Astrocyte of the spinal cord (primary cell): ENCODE measurements around the gene CDC42BPA.
A peak's percentile ranks its signal among the peaks of the same experiment; 100 is the strongest.
"Not testable (repeated sequence)": the region's sequence is repeated elsewhere in the genome, so short reads cannot be mapped to it uniquely, and the experiment has no call there.

Experiments
- DNase-seq: peaks from one replicate; pipeline ENCODE4 v3.0.0; 2011; ENCODE audit warnings: low read depth, low spot score
- H3K4me3 ChIP-seq: 2 replicates; pipeline ENCODE4 v1.5.1; 2011; ENCODE audit warnings: low read depth, mild to moderate bottlenecking, low read length, moderate library complexity
- CTCF ChIP-seq: IDR thresholded peaks from 2 replicates; pipeline ENCODE4 v1.5.1; 2012; ENCODE audit warnings: low read depth, mild to moderate bottlenecking, low read length, inconsistent platforms
- in situ Hi-C: cut with HindIII; loops from 2 replicates; pipeline ENCODE4 v1.10.0; 2017; ENCODE audit warnings: low sequenced_read_pairs

CDC42BPA gene

DNA sequence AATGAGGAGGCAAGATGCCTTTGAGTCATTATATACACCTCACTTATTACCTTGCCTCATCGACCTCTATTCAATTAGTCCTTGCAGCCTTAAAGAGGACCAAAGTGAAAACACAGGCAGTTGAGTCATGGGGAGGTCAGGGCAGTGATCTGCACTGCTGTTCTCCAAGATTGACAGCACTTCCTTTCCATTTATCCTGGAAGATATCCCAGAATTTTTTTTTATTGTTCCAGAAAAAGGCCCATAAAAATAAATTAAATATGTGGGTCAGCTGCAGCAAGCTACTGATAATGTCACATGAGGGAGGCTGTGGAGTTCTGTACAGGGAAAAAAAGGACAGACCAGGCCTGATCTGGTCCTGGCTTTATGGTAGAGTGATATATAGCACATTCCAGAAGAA lies 33.2 kb upstream of the CDC42BPA start:
- peak; percentile 16 for DNase-seq
- in situ Hi-C loops, result no loop called here
- TF ChIP-seq CTCF, result no peak

GRCh38 chr1:227349967-227350366 lies 31.7 kb upstream of the CDC42BPA start:
- in situ Hi-C loops, result no loop called here
- no peak overlapping the region for H3K4me3 ChIP-seq
- no peak for DNase-seq
- no peak for TF ChIP-seq CTCF

More for the DNA sequence above, 33.2 kb upstream of the CDC42BPA start:
- no peak overlapping the region for H3K4me3 ChIP-seq

DNA sequence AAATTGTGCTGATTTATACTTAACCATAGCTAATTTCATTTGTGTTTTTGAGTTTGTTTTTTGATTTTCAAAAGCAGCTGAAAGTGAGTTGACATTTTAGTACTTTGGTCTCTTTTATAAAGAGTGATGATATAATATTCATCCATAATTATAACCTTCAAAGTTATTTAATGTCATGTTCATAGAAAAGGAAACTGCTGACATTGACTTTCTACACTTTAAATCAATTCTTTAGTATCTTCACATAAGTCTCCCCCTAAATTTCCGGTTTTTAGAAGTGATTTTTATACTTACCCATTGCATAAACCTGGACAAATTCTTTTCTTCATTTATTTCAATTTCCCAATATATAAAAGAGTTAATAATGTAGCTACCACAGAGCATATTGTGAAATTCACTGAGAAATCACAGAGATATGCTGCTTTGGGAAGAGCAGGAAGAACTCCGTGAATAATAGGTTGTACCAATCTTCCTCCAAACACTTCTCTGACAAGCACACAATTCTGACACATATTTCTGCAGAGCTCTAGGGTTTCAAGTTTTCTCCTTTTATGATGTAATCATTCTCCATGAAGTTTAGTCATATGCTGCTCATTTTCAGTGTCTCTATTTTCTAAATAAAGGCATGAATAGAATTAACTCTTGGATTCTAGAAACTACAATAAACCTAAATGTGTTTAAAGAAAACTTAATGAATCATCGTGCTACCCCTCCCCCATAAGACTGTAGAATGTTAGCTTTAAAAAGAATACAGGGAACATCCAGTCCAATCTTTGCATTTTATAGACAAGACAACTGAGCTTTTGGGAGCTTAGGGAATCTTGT lies 25.6 kb upstream of the CDC42BPA start:
- peak; percentile 77 for DNase-seq
- in situ Hi-C loops, result no loop called here
- no peak overlapping the region for H3K4me3 ChIP-seq
- TF ChIP-seq CTCF, result no peak

GRCh38 chr1:227343206-227343605 lies 24.9 kb upstream of the CDC42BPA start:
- in situ Hi-C loops, result no loop called here
- TF ChIP-seq CTCF, result no peak
- DNase-seq, result no peak
- no peak overlapping the region for H3K4me3 ChIP-seq

GRCh38 chr1:227342075-227342829 lies 24.0 kb upstream of the CDC42BPA start:
- TF ChIP-seq CTCF, result no peak
- in situ Hi-C loops, result no loop called here
- no peak overlapping the region for H3K4me3 ChIP-seq
- DNase-seq, result no peak

- H3K4me3 ChIP-seq, DNase-seq, in situ Hi-C loops: not testable (repeated sequence)
Measured at GRCh38 chr1:227336136-227336535, 17.8 kb upstream of the CDC42BPA start.
